ENCODE data around the gene PVALB. TPM values are rescaled to one million over a fixed set of nuclear protein-coding genes. Genes with fewer than 3 reads are reported as not detected.

The PVALB gene
- total RNA-seq, 1 donor from 2014 or later = not detected

DNA sequence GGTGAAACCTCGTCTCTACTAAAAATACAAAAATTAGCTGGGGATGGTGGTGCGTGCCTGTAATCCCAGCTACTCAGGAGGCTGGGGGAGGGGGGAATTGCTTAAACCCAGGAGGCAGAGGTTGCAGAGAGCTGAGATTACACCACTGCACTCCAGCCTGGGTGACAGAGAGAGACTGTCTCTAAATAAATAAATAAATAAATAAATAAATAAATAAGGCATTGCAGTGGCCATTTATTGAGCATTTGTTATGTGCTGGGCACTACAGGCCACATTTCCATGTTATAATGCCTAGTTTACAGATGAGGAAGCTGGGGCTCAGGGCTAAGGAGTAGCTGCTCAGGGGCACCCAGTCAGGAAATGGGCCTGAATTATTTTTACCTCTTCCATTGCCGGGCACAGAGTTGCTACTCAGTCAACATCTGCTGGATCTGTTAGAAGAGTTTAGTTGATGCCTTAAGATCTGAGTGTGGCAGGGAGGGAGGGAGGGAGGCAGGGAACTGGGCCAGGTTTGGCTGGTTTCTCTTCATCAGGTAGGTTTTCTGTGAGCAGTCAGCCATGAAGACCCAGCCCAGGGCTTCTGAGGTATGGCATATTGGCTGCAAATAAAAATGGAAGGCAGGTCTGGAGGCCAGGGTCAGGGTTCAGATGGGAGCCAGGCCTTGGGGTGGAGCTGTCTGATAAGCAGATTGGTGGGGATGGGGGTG is 5.6 kb downstream of the PVALB start:
- no peak for DNase-seq
- TF ChIP-seq, protein P1, sequence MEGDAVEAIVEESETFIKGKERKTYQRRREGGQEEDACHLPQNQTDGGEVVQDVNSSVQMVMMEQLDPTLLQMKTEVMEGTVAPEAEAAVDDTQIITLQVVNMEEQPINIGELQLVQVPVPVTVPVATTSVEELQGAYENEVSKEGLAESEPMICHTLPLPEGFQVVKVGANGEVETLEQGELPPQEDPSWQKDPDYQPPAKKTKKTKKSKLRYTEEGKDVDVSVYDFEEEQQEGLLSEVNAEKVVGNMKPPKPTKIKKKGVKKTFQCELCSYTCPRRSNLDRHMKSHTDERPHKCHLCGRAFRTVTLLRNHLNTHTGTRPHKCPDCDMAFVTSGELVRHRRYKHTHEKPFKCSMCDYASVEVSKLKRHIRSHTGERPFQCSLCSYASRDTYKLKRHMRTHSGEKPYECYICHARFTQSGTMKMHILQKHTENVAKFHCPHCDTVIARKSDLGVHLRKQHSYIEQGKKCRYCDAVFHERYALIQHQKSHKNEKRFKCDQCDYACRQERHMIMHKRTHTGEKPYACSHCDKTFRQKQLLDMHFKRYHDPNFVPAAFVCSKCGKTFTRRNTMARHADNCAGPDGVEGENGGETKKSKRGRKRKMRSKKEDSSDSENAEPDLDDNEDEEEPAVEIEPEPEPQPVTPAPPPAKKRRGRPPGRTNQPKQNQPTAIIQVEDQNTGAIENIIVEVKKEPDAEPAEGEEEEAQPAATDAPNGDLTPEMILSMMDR (IDR thresholded peaks at IDR 0.05; ENCODE audit: borderline replicate concordance) = no peak
- no peak overlapping the region for H3K4me3 ChIP-seq
- no peaks in the 10 kb centered on the region for H3K36me3 ChIP-seq
- no peaks in the 10 kb centered on the region for H3K9me3 ChIP-seq (replicated peaks)
- intact Hi-C loops (cut with micrococcal nuclease) = no loop called here
- peaks cover 94% of the 10 kb centered on the region for H3K27me3 ChIP-seq (ENCODE audit: low read depth)
- H3K27ac ChIP-seq (replicated peaks) = no peak overlapping the region
- H3K4me1 ChIP-seq = peaks cover 2% of the 10 kb centered on the region

DNA sequence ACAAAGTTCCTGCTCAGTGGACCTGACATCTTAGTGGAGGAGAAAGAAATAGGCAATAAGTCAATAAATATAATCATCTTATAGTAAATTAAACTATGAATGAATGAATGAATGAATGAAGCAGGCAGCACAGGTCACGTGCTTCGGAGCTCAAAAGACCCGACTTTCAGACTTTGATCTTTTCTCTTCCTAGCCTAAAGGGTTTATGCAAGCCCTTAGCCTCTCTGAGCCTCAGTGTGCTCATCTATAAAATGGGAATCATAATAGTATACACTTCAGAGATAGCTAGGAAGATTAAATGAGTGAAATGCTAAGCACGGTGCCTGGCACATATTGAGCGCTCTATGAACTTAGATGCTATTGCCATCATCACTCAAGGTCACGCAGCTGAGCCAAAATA is 7.5 kb downstream of the PVALB start:
- H3K4me3 ChIP-seq = no peak overlapping the region
- H3K36me3 ChIP-seq = no peaks in the 10 kb centered on the region
- H3K4me1 ChIP-seq = no peaks in the 10 kb centered on the region
- intact Hi-C loops (cut with micrococcal nuclease) = no loop called here
- DNase-seq = no peak
- TF ChIP-seq, protein P1 (IDR thresholded peaks at IDR 0.05; ENCODE audit: borderline replicate concordance) = no peak
- H3K27ac ChIP-seq (replicated peaks) = no peak overlapping the region
- peaks cover 94% of the 10 kb centered on the region for H3K27me3 ChIP-seq (ENCODE audit: low read depth)
- no peaks in the 10 kb centered on the region for H3K9me3 ChIP-seq (replicated peaks)

DNA sequence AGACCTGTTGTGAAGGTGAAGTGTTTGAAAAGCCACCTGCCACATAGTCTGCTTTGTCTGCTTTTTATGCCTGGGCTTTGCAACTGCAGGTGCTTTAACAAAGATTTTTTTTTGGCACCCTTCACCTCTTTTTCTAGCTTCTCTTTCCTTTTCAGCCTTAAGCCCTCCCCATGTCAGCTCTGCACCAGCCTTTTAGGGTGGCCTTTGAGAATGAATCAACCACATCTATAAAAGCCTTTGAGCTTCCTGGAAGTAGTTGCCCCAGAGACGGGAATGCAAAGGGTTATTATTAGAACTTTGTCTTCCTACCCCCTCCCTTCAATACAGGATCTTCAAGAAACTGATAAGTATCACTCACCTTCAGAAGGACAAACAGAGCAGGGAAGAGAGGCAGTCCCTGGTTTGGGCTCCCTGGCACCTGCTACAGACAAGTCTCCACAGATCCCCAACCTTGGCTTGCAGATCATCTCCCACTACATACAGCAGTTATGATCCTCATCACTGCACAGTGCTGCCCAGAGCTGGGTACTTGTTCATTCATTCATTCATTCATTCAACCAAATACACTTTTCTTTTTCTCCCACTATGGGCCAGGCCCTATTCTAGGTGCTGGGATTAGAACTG is 8.0 kb downstream of the PVALB start:
- DNase-seq = no peak
- peaks cover 94% of the 10 kb centered on the region for H3K27me3 ChIP-seq (ENCODE audit: low read depth)
- H3K36me3 ChIP-seq = no peaks in the 10 kb centered on the region
- TF ChIP-seq, protein P1 (IDR thresholded peaks at IDR 0.05; ENCODE audit: borderline replicate concordance) = no peak
- H3K4me1 ChIP-seq = no peaks in the 10 kb centered on the region
- H3K27ac ChIP-seq (replicated peaks) = no peak overlapping the region
- no peaks in the 10 kb centered on the region for H3K9me3 ChIP-seq (replicated peaks)
- intact Hi-C loops (cut with micrococcal nuclease) = no loop called here
- H3K4me3 ChIP-seq = no peak overlapping the region

DNA sequence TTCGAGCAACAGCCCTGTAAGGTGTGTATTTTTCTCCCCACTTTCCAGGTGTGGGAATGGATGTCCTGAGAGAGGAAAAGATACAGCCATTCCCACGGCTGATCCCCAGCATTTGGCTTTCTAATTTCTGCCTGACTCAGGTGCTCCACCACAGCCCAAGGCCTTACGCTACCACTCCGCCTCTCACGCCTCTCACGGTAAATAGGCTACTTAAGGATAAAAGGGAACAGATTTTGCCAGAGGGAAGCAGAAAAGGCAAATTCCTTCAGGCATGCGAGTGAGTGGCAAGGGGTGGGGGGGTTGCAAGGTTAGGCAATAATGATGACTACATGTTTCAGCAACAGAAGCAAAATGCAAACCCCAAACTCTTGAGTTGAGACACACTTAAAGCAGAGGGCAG is 9.2 kb downstream of the PVALB start:
- intact Hi-C loops (cut with micrococcal nuclease) = no loop called here
- TF ChIP-seq, protein P1 (IDR thresholded peaks at IDR 0.05; ENCODE audit: borderline replicate concordance) = no peak
- DNase-seq = no peak
- Histone ChIP-seq H3K9me3 (replicated peaks) (no peaks in the 10 kb centered on the region), H3K4me1 (no peaks in the 10 kb centered on the region), H3K27me3 (ENCODE audit: low read depth) (peaks cover 92% of the 10 kb centered on the region), H3K4me3 (no peak overlapping the region), H3K36me3 (no peaks in the 10 kb centered on the region), H3K27ac (replicated peaks) (no peak overlapping the region)

DNA sequence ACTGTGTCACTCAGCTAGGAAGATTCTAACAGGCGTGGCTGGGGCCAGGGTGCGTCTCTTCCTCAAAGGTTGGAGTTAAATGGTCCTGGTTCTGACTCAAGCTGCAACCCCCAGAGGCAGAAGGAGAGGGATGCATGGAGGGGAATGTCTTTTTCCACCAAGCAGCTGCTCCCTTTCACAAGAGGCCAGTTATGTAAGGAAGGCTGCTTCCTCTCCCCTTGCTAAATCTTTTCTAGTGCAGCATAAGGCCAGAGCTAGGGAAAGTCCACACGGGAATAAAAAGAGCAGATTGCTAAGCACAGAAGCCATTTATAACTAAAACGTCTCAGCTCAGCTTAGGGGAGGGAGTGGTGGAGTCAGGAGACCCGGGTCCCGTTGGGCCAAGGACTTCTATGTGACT is 10.0 kb downstream of the PVALB start:
- Histone ChIP-seq H3K27me3 (ENCODE audit: low read depth) (peaks cover 92% of the 10 kb centered on the region), H3K4me1 (no peaks in the 10 kb centered on the region), H3K36me3 (no peaks in the 10 kb centered on the region), H3K27ac (replicated peaks) (no peak overlapping the region), H3K9me3 (replicated peaks) (no peaks in the 10 kb centered on the region), H3K4me3 (no peak overlapping the region)
- no peak for DNase-seq
- TF ChIP-seq, protein P1 (IDR thresholded peaks at IDR 0.05; ENCODE audit: borderline replicate concordance) = no peak
- intact Hi-C loops (cut with micrococcal nuclease) = no loop called here
